ENCODE measurements around the gene LTV1.

The LTV1 gene

DNA sequence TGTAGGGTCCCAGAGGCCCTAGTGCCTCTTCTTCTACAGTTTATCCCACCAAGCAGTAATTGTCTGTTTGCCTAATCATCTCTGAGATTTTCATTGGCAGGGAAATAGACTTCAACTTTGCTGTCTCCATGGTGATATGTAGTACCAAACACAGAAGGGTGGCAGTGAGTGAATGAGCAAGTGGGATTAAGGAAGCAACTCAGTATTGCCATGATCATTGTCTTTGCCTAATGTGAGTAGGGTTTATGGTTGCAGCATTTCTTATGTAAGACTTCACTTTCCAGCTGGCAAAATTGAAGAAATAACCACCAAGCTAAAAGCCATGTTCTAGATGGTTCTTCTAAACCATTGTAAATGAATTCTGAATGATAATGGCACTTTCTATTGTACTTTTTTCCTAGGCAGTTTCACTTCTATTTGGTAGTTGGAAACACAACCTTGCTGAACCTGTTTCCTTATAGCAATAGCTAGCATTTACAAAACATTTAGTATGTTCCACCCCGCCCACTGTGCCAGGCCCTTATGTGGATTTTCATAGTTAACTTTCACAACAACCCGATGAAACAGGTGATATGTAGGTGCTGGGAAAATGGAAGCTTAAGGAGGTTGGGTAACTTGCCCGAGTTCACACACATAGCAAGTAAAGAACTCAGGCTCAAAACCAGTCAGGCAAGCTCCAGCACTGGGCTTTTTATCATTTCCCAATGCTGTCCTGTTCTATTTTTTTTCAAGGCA, 53.2 kb downstream of the LTV1 start:
- no peak for DNase-seq

- DNase-seq, result no peak
Measured at GRCh38 chr6:143900358-143900757, 57.2 kb downstream of the LTV1 start.

- DNase-seq, result no peak
Measured at GRCh38 chr6:143901885-143902750, 59.0 kb downstream of the LTV1 start.

DNA sequence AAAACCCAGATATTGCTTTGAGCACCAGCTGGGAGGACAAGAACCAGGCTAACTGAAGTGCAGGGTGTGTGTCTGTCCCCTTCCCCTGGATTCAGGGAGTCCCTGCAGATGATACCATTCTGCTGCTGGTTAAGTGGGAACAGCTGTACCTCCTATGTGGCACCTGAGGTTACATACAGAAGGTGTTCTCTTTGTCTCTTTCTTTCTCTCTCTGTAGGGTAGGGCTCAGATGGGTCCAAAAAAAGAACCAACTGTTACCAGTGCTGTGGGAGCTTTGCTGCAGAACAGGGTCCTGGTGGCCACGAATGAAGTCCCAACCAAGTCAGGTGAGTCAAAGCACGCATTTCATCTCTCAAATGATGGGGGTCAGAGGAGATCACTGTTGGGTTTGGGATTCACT, 59.7 kb downstream of the LTV1 start:
- no peak for DNase-seq

DNA sequence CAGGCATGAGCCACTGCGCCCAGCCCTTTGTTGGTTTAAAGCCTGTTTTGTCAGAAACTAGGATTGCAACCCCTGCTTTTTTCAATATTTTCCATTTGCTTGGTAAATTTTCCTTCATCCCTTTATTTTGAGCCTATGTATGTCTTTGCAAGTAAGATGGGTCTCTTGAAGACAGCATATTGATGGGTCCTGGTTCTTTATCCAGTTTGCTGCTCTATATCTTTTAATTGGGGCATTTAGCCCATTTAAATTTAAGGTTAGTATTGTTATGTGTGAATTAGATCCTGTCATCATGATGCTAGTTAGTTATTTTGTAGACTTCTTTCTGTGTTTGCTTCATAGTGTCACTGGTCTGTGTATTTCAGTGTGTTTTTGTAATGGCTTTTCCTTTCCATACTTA, 67.9 kb downstream of the LTV1 start:
- DNase-seq, result no peak

GRCh38 chr6:143912671-143913070, 69.5 kb downstream of the LTV1 start:
- no peak for DNase-seq
